HG02798 (cell line): Measurements from ENCODE around the gene MYH14.

ENCODE experiments used
- ATAC-seq: cut with Tn5 transposase; IDR thresholded peaks from one replicate; pipeline ENCODE4 v1.9.1; 2021; ENCODE audit warnings: mild to moderate bottlenecking; ENCODE audit not compliant: unreplicated experiment, poor library complexity

MYH14 gene

DNA sequence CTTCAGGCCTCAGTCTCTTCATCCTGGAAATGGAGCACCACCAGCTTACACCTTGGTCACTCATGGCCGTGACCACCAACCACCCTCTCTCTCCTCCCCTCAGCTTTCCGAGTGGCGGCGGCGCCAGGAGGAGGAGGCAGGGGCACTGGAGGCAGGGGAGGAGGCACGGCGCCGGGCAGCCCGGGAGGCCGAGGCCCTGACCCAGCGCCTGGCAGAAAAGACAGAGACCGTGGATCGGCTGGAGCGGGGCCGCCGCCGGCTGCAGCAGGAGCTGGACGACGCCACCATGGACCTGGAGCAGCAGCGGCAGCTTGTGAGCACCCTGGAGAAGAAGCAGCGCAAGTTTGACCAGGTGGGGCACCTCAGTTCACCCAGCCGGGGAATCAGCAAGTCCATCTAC is 78.1 kb downstream of the MYH14 start:
- ATAC-seq = no peak

- no peak for ATAC-seq
Observed at GRCh38 chr19:50285833-50286232, 82.4 kb downstream of the MYH14 start.

DNA sequence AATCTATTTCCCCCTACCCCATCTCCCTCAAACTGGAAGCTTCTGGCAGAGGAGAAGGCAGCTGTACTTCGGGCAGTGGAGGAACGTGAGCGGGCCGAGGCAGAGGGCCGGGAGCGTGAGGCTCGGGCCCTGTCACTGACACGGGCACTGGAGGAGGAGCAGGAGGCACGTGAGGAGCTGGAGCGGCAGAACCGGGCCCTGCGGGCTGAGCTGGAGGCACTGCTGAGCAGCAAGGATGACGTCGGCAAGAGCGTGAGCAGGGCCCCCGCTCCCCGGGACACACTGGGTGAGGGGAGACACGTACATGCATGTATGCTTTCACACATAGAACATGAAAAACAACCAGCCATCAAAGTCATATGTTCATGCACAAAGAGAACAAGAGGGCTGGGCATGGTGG is 83.0 kb downstream of the MYH14 start:
- no peak for ATAC-seq

GRCh38 chr19:50287331-50287730 is 83.9 kb downstream of the MYH14 start:
- ATAC-seq = no peak

DNA sequence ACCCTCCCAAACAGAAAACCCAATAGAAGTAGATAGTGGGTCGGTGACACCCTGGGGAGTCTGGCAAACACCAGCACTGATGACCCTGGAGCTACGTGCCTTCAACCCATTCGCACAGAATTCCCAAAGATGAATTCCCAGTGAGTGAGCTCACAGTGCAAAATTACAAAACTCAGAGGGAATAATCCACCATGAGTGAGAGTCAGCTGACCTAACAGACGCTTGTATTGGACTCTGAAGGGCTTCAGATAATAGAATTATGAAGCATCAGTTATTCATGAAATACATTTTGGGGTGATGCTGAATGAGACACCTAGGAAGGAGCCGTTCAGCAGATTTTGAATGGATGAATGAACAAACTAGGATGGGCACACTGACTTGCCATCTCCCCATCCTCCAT is 85.5 kb downstream of the MYH14 start:
- ATAC-seq = no peak

DNA sequence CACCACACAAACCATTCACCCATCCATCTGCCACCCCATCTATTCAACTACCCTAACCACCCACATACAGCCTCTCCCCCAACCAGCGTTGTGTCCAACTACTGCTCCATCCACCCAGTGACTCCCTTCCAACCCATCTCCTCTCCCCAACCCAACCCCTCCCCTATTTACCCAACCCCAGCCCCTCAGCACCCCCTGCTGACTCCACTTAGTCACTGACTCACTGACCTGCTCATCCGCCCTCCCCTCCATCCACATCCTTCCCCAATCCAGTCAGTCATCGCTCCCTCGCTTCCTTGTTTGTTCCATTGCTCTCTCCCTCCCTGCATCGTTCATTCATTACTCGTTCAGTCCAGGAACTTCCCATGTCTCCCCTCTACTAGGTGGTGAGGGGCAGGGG is 86.6 kb downstream of the MYH14 start:
- ATAC-seq = no peak

DNA sequence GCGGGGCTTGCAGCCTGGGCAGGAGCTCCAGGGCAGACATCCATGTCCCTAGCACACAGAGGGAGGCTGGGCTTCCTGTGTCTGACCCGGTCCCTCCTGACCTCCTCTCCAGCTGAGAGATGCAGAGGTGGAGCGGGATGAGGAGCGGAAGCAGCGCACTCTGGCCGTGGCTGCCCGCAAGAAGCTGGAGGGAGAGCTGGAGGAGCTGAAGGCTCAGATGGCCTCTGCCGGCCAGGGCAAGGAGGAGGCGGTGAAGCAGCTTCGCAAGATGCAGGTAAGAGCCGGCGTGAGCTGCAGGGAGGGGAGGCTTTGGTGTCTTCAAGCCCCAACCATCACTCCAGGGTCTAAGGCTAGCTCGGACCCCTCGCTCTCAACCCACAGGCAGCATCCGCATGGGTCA is 87.4 kb downstream of the MYH14 start:
- ATAC-seq = no peak

GRCh38 chr19:50292216-50292827 is 88.9 kb downstream of the MYH14 start:
- ATAC-seq = no peak

DNA sequence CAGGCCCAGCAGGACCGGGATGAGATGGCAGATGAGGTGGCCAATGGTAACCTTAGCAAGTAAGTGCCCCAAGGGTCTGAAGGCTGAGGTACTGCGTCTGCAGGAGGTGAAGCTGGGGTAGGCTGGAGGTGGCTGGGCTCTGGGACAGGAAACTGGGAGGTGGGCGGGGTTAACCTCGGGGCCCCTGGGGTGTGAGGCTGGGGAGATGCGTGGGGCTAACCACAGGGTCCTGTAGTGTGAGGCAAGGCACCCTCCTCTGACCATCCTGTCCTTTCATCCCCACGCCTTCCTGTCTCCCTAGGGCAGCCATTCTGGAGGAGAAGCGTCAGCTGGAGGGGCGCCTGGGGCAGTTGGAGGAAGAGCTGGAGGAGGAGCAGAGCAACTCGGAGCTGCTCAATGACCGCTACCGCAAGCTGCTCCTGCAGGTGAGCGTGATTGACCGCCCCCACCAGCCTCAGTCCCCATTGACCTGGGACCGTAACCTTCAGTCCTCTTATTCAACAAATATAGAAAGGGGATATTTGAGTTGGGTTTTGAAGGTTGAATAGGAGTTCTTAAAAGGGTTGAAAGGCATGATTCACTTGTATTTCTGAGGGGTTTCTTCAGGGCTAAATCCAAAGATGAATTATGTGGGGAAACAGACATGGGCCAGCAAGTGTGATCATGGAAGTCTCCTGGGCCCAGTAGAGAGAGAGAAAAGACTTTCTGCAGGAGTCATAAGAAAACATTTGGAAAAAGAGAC is 90.0 kb downstream of the MYH14 start:
- ATAC-seq = no peak

- no peak for ATAC-seq
Observed at GRCh38 chr19:50300051-50300450, 96.6 kb downstream of the MYH14 start.

- no peak for ATAC-seq
Observed at GRCh38 chr19:50300814-50301606, 97.6 kb downstream of the MYH14 start.

- ATAC-seq = no peak
Observed at GRCh38 chr19:50301607-50301971, 98.2 kb downstream of the MYH14 start.

DNA sequence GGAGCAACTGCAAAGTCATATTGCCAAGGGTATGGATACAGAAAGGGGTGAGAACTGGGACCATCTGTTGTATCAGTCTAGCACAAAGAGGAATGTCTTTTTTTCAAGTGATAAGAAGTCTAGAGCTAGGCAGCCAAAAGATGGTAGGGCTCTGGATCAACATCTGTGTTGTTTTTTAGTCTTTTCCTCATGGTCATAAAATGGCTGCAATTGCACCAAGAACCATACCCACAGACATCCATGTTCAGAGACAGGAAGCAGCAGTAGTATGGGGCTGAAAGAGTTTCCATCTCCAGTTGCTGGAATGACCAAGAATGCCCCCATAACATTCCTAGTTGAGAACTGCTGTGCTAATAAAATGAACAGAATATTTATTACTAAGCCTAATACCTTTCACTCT is 100.1 kb downstream of the MYH14 start:
- no peak for ATAC-seq

DNA sequence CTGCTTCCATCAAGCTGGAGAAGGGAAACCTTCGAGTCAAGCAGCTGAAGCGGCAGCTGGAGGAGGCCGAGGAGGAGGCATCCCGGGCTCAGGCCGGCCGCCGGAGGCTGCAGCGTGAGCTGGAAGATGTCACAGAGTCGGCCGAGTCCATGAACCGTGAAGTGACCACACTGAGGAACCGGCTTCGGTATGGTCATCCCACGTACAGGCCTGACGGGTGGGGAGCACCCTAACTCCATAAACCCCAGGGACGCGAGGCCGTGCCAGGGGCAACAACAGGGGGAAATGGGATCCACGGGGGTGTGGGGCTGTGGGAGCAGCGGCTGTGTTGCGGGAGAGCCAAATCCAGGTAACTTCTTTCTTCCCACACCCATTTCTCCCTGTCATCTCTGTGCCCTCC is 105.6 kb downstream of the MYH14 start:
- no peak for ATAC-seq

DNA sequence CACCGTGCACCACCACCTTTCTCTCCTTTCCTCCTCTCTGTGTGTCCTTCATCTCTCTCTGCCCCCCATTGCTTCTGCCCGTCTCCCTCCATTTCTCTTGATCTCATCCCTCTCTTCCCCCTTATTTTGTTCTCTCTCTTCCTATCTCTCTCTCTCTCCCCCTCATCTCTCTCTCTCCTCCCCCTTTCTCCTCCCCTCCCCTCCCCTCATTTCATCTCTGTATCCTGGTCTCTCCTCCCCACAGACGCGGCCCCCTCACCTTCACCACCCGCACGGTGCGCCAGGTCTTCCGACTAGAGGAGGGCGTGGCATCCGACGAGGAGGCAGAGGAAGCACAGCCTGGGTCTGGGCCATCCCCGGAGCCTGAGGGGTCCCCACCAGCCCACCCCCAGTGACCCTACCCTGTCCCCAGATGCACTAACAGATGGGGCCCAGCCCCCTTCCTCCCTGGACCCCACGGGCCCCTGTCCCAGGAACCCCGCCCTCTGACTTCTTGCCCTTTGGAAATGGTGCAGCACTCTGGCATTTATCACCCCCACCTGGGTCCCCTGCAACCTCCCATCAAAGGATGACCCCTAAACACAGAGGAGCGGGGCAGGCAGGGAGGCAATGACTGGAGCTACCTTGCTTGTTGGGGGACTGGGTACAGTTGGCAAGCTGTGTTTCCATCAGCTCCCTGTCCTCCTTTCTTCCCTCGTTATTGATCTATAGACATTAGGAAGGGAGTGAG is 106.1 kb downstream of the MYH14 start:
- no peak for ATAC-seq

- ATAC-seq = no peak
Observed at GRCh38 chr19:50310759-50311465, 107.5 kb downstream of the MYH14 start.

DNA sequence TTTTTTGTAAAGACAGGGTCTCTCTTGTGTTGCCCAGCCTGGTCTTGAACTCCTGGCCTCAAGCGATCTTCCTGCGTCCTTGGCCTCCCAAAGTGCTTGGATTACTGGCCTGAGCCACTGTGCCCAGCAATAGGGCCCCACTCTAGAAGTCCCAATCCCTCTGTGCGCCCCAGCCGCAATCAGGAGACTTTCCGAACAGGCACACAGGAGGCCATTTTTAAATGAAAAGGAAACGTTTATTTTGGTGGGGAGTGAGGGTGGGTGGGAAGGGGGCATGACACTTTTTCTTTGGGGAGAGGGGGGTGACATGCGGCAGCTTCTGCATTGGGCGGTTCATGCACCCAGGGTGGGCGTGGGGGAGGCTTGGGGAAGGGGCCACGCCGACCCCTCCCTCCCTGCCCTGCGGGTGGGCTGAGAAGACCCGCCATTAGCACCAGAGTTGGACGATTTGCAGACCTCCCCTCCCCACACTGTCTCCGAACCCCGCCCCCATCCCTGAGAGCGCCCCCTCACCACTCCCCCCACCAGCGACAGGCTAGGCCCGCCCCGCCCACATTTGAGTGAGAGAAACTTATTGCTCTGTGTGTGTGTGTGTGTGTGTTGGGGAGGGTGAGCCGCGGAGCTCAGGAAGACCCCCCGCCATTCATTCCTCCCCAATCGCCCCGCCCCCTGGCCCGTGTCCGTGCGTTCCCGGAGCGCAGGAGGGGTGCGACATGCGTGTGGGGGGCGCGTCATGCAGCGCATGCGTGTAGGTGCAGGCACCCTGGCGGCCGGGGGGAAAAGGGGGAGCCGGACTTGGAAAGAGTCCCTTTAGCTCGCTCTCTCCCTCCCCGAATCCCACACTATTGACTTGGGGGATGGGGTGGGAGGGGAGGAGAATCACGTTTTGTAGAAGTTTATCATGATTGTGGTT is 108.6 kb downstream of the MYH14 start:
- ATAC-seq = no peak

DNA sequence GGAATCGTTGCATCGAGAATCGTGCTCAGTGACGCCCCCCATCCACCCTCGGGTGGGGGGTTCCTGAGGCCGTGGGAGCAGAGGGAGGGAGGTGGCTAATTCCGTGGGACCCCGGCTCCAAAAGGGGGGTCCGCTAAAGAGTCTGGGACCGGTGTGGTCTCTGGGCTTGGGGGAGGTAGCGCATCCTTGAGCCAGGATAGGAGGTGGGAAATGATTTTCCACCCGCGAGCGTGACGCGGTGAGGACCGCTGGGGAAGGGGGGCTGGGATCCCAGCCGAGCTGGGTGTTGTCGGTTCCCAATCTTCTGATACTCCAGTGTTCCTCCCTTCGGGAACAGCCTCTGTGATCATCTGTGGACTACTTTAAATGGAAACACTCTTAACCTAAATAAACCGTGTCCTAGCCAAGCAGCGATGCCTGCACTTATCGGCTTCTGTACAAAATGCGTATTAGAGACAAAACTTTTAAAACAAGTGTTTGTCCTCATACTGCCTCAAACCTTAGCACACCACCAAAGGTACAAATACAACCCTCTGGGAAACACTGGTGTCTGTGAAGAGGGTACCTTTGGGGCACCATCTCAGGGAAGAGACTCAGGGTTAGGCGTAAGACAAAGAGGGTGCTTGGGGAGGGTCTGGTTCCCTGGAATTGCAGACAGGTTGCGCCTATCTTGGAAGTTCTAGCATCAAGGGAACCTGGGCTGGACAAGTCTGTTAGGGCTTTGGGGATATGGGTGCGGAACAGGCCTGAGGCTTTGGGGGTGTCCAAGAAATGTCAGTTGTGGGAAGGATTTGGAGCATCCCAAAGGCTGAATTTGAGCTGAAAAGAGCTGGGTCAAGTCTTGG is 109.8 kb downstream of the MYH14 start:
- no peak for ATAC-seq
